ENCODE results near the gene KIF13A.
"Not testable (repeated sequence)": the region's sequence is repeated elsewhere in the genome, so short reads cannot be mapped to it uniquely, and the experiment has no call there.

KIF13A gene

DNA sequence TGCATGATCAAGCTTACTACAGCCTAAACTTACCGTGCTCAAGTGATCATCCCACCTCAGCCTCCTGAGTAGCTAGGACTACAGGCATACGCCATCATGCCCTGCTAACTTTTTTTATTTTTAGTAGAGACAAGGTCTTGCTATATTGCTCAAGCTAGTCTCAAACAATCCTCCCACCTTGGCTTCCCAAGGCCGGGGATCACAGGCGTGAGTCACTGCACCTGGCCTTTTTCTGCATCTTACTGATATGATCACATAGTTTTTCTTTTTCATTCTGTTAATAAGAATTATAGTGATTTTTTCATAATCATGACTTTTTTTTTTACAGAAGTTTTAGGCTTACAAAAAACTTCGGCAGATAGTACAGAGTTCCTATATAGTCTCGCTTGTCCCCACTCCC is 93.2 kb downstream of the KIF13A start:
- DNase-seq, result no peak

DNA sequence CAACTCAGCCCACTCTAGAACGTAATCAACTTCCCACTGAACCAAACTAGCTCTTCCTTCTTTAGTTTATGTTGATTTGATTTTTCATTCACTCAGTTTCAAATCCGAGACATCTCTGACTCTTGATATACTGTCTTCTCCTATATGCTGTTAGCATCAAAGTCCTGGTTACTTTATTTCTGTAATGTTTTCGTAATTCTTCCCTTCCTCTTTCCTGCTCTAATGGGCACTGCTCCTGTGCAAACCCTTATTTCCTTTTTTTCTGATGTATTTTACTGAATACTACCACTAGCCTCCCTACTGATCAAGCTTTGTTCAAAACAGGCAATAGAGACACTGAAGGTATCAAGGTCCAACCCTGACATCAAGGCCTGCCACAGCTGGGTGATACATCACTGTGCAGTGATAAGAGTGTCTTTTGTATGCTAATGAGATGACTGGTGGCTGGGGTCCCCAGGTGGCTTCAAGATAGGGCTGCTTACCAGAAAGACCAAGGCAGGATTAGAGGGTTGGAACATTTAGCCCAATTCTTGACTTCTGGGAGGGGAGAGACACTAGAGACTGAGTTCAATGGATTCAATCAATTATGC is 95.2 kb downstream of the KIF13A start:
- DNase-seq, result no peak

DNA sequence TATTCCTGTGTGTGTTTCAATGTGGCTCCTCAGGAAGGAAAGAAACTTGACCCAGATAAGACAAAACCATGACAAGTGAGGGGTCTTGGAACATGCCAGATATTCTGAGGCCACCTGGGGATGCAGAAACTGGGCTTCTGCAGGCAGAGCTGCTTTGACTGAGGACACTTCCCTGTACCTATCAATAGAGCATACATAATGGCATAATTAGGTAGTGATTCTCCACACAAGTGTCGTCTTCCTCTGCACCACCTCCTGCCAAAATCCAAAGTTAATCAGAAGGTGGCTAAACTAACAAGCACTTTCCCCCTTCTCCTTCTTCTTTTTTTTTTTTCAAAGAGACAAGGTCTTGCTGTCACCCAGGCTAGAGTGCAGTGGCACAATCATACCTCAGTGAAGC is 97.1 kb downstream of the KIF13A start:
- DNase-seq, result no peak

DNA sequence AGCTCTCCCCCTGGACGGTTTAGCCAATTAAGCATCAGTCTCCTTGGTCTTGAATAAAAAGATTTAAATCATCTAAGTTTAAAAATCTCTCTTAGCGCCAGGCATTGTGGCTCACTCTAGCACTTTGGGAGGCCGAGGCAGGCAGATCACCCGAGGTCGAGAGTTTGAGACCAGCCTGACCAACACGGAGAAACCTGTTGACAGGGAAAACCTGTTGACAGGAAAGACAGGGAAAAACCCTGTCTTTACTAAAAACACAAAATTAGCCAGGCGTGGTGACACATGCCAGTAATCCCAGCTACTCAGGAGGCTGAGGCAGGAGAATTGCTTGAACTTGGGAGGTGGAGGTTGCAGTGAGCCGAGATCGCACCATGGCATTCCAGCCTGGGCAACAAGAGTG is 97.7 kb downstream of the KIF13A start:
- not testable (repeated sequence) for DNase-seq

DNA sequence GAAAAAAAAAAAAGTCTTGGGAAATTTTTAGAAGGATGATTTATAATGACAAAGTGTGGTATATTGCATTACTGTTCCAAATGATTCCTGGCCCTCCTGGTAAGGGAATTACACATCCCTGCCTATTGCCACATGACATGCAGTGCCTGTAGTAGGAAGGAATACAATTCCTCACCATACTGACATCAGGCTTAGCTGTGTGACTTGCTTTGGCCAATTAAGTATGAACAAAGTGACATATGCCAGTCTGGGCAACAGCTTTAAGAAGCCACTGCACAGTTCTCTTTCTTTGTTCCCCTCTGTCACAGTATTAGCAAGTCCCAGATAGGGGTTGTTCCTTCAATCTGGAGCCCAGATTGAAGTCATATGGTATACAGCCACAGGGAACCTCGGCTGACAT is 100.5 kb downstream of the KIF13A start:
- no peak for DNase-seq

DNA sequence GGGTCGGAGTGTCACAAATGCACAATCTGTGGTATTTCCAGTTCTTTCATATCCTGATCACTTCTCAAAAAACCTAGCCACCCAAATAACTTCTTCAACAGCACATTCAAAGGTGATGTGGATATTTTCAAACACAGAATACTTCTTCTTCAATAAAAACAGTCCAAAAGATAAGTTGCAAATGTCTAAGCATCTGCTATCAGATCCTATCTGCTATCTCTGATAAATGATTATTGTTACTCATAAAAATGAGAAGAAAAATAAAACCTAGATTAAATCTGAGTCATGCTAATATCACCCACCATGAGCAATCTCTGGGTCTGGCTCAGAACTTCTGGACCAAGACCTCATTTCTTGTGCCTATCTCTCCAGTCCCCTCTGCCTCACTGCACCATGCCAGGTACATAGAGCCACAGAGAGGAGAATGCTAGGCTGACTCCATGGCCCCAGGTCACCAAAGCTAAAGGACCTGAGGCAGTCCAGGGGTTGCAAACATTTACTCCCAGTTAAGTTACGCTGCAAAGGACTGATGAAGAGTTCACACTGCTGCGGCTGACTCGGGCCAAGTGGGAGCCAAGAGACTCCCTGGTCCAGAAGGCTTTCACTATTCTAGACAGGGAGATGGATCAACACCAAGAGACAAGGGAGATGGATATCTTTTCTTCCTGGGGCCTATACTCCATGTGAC is 101.4 kb downstream of the KIF13A start:
- no peak for DNase-seq

DNA sequence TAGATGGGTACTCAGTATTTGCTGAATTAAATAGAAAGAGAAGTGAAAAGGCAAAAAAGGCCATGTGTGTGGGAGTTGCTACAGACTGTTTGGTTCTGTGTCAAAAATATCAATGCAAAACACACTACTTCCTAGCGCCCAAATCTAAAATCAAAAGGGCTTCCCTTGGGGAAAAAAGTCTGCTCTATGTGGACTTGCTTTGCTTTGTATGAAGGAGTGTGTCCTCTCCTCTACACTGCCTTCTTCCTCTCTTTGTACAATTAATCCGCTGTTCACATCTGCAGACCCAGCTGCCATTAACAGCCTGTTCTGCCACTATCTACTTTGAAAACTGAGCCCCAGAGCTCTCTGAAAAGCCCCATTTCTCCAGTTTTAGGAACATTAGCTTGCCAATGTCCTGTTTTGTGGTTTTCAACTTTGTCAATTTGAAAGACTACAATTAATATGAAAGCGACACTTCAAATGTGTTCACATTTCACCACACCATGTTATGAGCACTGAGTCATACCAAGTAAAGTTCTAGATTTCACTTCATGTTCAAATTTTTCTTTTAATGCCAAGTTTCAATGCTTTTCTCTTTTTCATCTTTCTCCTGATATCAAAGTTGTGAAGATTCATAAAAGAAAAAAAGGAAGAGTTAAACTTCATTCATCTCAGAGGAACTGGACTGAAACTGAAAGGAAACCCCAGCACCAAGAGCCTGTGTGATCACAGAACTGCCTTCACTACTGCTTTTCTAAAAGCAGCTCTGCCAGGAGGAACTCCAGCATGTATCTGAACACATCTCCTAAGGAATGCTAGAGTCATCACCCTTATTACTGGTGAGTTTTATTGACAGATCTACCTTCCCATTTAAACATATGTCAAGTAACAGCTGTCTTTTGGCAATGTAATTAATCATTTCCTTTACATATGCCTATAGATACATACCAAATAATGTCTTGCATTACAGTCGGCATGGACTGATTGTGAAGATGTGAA is 102.6 kb downstream of the KIF13A start:
- no peak for DNase-seq

DNA sequence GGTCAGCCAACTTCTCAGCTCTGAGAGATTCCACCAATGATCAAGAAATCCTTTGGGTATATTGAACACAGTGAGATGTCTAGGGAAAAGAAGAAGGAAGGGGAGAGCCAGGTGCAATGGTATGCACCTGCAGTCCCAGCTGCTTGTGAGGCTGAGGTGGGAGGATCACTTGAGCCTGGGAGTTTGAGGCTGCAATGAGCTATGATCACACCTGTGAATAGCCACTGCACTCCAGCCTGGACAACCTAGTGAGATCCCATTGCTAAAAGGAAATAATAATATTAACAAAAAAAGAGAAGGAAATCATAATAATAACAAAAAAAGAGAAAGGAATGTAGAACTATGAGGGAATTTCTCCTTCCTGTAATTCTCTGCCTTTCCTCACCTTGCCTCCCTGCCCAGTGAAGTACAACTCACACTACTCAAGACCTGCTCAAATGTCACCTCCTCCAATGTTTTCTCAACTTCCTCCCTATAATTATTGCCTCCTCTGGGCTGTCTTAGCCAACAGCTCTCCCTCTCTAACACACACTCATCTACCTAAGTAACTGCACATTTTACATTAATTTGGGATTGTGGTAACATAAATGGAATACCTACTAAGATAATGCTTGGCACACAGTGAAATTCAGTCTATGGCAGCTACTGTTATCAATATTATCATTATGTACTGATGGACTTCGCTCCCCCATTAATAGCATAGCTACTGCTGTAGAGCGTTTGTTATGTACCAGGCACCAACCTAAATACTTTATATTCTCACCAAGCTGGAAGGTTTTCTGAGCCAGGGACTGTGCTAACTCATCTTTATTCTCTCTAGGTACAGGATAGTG is 103.6 kb downstream of the KIF13A start:
- DNase-seq, result no peak

DNA sequence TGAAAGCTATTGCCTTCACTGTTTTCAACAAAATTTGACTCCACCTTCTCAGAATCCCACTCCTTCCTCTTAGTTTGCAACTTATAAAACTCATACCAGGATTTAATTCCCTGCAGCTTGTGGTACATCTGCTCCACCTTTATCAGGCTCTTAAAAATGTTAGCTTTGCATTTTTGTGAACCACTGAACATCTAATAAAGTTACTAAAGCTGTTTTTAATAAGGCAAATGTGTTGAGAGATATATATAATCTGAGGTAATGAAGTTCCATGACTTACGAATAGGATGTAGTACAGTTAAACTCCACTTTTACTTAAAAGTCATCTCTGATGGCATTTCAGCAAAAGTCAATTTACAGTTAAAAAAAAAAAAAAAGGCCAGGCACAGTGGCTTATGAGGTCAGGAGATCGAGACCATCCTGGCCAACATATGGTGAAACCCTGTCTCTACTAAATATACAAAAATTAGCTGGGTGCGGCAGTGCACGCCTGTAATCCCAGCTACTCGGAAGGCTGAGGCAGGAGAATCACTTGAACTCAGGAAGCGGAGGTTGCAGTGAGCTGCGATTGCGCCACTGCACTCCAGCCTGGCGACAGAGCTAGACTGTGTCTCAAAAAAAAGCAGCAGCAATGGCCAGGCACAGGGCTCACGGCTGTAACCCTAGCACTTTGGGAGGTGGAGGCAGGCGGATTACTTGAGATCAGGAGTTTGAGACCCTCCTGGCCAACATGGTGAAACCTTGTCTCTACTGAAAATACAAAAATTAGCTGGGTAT is 106.2 kb downstream of the KIF13A start:
- DNase-seq, result no peak

DNA sequence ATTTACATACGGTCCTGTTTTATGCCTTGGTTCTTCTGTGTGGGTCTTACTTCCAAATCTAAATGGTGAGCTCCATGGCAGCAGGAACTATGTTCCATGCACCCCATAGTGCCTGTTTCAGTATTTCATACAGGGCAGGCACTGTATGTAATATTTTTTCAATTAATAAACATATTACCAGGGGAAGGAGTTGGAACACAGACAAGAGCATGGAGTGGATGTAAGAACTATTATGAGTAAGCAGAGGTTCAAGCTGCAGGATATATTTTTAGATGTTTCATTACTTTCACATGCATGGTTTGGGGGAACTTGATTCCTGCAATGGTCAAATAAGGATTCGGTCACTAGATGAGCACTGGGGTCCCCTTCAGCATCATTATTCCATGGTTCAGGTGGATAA is 108.3 kb downstream of the KIF13A start:
- no peak for DNase-seq

DNA sequence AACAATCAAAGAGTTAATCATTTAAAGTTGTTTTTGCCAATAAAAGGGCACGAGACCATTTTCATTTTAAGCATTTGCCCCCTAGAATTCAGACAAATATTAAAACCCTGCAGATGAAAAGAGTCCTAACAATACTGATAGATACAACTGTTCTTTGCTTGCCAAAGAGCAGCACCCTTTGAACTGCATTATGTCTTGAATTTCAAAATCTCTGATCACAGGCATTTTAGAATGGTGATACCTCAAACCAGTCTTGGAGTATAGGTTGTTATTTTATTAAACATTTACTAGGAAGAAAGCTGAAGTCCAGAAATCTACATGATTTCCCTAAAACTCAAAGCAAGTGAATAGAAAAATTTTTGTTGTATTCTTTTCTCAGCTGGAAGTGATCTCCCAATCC is 108.7 kb downstream of the KIF13A start:
- no peak for DNase-seq

DNA sequence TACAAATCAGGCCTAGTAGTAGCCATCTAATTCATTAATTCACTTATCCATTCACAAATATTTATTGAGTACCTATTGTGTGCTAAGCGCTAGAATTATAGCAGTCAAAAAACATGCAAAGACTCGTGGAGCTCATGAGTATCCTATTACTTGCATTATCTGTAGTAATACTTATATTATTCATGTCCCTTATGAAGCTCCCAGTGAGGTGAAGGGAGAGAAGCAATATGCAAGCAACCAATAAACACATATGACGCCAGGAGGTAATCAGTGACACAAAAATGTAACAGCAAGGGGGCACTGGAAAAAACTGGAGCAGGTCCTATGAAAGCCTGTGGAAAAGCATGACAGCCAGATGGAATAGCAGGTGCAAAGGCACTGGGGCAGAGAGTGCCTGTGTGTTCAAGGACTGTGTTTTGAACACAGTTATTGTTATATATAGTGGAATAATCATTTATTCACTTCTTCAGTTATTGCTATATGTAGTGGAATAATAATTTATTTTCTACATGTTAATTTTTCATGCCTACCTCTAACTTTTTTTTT is 109.5 kb downstream of the KIF13A start:
- DNase-seq, result no peak

DNA sequence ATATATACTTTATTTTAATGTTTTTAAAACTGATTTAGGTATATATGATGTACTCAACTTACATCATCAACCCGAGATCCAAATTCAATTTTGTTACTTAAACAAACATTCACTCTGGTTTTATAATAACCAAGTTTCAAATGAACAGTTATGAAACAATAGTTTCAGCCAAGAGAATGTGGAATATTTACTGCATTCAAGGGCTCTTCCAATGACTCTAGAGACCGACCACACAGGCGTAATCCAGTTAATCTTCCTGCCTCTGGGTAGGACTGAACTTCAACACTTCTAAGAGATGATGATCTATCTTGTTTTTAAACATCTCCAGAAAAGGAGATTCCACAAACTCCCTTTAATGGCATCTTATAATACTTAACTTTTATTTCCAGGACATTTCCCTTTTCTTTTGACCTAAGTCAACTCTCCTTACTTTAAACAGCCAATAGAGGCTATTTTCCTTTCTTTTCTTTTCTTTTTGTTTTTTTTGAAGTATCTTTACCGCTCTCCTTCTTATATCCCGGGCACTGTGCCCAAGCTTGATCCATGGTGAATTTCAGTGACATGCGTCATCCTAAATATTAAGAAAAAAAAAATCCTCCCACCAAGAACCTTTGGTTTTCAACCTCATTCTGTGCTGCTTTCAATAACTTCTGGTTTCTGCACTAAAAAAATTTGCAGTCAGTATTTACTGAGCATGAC is 110.1 kb downstream of the KIF13A start:
- no peak for DNase-seq

DNA sequence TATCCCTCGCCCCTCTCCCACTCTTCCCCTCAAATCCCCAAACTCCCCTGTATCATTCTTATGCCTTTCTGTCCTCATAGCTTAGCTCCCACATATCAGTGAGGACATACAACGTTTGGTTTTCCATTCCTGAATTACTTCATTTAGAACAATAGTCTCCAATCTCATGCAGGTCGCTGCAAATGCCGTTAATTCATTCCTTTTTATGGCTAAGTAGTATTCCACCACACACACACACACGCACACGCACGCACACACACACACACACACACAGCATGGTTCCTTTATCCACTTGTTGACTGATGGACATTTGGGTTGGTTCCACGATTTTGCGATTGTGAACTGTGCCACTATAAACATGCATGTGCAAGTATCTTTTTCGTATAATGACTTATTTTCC is 112.7 kb downstream of the KIF13A start:
- no peak for DNase-seq

DNA sequence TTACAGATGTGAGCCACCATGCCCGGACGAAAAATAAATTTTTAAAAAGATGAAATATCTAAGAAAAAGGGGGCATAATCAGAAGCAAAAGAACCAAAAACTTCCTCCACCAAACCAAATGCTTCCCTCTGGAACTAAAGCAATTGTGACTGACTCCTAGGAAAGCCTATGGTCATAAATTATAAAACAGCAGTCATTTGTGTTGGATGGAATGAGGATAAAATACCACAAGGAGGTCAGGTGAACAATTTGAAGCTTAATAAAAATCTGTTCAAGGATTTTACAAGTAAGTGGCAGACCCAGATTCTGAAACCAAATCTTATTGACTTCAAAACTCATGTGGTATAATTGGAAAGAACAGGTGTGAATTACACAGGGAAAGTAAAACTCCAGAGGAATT is 114.5 kb downstream of the KIF13A start:
- no peak for DNase-seq

DNA sequence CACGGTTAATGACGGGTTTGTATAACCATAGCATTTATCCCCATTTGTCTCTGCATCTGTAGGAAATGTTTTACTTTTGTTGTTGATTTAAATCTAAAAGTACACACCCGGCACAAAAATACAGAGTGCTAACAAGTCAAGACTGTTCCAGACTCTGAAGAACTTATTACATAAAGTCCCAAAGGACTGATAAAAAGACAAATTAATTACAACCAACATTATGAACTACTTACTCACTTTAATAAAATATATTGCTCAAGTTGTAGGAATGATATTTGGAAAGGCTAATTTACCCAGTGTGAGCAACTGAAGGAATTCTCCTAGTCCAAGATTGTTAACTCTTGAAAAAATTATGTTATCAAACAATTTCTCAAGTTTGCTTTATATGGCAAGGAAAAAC is 115.6 kb downstream of the KIF13A start:
- no peak for DNase-seq

DNA sequence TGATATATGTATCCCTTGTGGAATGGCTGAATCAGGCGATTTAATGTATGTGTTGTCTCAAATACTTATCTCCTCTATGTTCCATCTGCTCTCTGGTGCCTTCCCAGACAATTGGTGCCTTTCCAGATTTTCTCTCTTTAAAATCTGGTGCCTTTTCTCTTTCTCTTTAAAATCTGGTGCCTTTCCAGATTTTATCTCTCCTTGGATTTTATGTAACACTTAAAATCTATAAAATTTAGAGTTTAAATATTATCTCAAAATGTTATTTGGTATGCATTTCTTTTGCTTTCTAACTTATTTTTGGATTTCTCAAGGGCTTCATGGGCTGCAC is 116.3 kb downstream of the KIF13A start:
- DNase-seq, result no peak

DNA sequence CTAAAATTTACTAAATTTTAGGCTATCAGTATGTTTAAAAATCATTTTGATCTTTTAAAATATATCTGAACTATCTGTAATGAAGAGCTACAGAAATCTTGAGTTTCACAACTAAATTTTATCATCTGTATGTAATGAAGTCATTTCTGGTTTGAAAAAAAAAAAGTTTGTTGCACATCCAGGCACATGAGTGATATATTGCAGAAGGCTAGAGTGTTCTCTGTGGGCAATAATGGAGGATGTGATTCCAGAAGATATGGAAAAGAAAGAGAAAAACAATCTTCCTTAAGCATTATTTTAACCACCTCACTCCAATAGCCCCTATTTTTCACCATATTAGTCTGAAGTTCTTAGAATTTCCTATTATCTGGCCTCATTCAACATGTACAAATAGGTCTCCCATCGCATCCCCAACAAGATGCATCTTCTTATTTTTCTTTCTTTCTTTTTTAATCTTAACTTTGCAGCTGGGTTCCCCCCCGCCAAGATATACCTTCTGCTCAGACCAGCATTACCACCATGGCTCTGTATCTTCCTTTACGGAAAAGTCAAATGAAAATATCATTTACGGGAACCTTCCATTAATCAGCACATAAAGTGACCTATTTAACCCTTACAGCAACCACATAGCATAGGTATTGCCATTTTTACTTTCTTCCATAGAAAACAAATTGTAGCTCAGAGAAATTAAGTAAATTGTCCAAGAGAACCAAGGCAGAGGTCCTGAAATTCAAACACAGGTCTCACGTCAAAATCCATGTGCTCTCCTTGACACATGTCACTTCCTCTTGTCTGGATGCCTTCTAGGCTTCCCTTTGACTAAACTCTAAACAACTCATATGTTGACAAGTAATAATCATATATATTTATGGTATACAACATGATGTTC is 116.9 kb downstream of the KIF13A start:
- no peak for DNase-seq

DNA sequence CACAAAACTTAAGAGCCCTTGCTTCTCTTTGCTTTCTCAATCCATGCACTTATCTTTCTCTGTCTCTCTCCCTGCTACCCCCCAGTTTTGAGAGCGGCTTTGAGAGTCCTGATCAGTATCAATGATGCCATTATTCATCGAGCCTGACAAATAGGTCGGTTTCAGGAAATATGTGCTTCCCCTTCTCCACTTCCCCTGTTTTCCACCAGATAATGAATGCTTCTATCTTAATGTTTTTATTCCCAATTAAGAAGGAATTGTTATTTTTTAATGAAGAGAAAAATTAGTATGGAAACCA is 117.7 kb downstream of the KIF13A start:
- DNase-seq, result no peak

DNA sequence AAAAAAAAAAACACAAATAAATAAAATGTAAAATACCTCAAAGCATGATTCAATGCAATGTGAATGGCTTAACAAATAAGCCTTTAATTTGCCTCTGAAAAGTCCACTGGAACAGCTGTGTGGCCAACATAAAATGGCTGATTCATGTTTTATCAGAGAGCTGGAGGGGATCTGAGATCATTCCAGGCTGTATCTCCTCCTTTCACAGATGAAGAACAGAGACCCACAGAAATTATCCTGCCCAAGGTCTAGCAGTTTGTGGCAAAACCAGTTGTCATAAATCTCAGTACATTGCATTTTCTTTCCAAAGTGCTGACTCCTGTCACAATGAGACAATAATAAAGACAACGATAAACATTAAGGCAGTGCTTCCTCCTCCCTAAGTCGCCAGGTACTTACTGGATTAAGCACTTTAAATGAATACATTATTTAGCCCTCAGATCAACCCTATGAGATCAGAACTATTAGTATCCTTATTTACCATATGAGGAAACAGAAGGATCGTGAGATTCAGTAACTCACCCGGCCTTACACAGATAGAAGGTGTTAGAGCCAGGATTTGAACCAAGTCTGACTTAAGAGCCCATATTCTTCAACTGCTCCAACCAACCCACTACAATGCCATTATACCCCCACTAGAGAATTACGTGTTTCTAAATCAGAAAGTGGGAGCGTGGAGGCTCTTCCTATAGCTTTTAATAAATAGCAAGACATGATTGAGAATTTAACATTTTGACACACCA is 118.3 kb downstream of the KIF13A start:
- DNase-seq, result no peak

All from activated effector memory CD4-positive, alpha-beta T cell treated with Interleukin-2 at 50 U/mL for 16 hours (primary cell).